Stimulated activated CD8-positive, alpha-beta memory T cell treated with anti-CD3 and anti-CD28 coated beads, Interleukin-15, amount 100 ng/mL, for 1 hour (primary cell): ENCODE measurements around the gene FAM89A.

ENCODE experiments used
- DNase-seq: peaks from one replicate; pipeline ENCODE4 v3.0.0-alpha.2; 2020; ENCODE audit warnings: low read depth

FAM89A gene

GRCh38 chr1:231040019-231040799 is at the start of gene FAM89A:
Gene FAM89A (minus strand): TSS chr1:231040254. CDS start chr1:231040211, 43 bp downstream.
- peak; percentile 56 for DNase-seq

DNA sequence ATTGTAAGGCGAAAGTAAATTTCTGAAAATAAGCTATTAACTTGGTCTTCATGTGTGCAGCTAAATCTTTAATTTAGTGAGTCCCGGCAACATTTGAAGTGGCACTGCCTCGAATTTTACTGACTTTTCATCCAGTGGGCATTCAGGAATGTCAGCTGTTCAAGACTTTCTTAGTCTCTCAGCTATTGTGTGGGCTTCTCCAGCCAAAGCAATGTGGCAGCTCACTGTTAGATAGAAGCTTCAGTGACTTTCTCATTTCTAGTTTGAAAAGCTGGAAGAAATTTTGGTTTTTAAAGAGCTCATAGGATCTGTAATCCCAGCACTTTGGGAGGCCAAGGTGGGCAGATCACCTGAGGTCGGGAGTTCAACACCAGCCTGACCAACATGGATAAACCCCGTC is 44.3 kb upstream of the FAM89A start:
- no peak for DNase-seq

GRCh38 chr1:231079163-231079562 is 39.1 kb upstream of the FAM89A start:
- DNase-seq = no peak

DNA sequence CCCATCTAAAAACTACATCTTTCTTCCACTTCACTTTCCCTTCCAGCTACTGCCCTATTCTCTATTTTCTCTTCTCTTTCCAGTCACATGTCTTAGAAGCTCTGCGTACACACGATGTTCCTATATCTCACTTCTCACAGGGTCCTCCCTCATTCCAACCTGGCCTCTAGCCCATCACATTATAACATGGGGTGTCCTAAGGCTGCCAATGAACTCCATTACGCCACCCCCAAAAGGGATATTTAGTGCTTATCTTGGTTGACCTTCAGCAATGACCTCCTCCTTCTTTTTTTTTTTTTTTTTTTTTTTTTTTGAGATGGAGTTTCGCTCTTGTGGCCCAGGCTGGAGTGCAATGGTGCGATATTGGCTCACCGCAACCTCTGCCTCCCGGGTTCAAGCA is 38.2 kb upstream of the FAM89A start:
- no peak for DNase-seq

DNA sequence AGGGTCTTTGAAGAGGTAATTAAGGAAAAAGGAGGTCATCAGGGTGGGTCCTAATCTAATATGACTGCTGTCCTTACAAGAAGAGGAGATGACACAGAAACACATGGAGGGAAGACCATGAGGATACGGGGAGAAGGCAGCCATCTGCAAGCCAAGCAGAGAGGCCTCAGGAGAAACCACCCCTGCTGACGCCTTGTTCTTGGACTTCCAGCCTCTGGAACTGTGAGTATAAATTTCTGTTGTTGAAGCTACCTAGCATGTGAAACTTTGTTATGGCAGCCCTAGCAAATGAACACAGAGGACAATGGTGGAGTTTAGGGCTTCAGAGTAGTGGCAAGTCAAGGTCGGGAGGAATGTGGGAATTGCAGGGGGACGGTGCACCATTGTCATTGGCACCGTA is 36.7 kb upstream of the FAM89A start:
- DNase-seq = no peak

DNA sequence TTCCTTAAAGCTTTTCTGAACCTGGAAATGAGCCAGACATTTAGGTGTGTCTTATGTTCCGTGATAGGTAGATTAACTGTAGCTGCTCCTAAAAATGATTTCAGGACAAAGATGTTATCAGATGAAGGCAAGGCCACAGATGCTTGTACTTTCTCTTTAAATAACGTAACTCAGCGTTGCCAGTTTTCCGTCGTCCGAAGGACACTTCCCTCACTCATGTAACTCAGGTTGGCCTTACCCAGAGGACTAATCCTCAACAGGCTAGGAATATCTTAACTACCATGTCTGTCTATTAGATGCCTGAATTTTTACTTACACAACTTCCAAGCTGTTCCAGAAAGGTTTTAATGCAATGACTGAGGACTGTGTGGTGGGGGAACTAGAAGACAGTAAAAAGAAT is 35.4 kb upstream of the FAM89A start:
- no peak for DNase-seq

DNA sequence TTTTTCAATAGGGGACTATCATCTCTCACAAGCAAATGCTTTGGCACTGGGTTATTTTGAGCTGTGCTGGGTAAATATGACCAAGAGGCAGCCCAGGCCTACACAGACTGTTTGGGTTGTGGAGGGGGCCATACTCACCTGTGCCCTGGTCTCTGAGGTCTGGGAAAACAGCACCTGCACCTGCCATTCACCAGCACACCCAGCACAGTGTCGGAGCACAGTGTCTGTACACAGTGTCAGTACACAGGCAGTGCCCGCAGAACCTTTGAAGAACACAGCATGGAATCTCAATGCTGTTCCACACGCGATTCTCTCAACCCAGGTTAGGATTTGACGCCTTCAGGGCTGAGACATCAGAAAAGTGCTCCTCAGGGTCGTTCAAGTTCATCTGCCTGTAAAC is 35.0 kb upstream of the FAM89A start:
- no peak for DNase-seq

DNA sequence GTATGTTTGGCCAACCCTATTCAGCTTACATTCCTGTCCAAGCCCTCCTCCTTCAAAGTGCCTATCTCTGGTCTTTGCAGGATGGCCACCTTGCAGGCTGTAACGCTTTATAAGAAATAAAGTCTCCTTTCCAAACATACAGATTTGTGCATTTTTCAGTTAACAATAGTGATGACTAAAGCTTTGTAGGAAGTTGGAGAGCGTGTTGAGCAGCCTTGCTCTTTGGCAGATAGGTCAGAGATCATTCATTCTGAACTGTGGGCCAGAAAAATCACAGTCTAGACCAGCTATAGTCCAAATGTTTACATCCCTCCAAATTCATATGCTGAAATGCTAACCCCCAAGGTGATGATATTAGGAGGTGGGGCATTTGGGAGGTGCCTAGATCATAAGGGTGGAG is 34.0 kb upstream of the FAM89A start:
- DNase-seq = no peak

DNA sequence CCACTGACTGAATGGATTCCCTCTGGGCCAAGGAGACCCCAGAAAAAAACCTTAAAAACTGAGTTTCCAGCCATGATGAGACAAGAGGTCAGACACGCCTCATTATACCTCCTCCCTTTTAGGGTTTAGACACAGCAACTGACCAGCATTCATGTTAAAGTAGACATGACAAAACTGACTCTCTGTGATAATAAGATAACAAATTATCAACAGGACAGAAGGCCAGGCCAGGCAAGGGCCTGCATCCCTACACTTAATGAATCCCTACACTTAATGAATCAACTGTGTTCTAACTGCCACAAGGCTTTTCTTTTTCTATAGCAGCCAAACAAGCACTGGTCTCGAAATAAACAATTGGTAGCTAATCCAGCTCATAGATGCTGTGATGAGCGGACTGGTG is 33.3 kb upstream of the FAM89A start:
- no peak for DNase-seq

- no peak for DNase-seq
Measured at GRCh38 chr1:231072502-231073094, 32.5 kb upstream of the FAM89A start.

DNA sequence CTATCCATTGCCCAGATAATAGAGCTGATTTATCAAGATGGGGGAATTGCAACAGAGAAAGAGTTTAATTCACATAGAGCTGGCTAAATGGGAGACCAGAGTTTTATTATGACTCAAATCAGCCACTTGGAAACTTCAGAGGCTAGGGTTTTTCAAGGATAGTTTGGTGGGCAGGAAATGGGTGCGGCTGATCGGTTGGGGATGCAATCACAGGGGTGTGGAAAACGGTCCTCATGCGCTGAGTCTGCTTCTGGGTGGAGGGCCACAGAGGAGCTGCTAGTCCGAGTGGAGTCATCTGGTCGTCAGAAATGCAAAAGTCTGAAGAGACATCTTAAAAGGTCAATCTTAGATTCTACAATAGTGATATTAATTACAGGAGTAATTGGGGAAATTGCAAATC is 32.0 kb upstream of the FAM89A start:
- DNase-seq = no peak

DNA sequence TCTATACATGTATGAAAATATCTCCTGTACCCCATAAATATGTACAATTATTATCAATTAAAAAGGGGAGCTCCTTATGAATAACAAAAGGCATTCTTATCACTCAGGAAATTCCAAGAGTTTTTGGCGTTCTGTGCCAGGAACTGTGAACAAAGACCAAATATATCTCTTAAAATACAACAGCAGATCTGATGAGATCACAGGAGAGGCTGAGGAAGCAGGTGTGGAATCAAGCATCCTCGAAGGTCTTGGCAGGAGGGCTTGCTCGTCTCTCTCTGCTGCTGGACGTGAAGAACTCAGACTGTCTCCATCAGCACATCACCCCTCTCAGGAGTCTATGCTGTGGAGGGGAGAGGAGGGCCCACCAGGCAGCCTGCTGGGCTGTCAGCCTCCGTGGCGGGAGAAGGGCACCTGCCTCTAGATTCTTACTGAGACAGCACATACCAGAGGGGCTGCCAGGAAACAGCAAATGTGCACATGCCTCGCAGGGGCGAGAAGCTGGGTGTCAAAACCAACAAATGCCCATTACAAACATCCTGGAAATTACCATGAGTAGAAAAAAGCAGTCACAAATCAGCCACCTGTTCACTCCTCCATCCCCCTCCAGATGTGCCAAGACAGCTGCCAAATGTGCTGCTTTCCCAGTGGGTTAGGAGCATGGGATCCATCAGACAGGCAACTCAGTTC is 30.8 kb upstream of the FAM89A start:
- no peak for DNase-seq

- no peak for DNase-seq
Measured at GRCh38 chr1:231069333-231069732, 29.3 kb upstream of the FAM89A start.

DNA sequence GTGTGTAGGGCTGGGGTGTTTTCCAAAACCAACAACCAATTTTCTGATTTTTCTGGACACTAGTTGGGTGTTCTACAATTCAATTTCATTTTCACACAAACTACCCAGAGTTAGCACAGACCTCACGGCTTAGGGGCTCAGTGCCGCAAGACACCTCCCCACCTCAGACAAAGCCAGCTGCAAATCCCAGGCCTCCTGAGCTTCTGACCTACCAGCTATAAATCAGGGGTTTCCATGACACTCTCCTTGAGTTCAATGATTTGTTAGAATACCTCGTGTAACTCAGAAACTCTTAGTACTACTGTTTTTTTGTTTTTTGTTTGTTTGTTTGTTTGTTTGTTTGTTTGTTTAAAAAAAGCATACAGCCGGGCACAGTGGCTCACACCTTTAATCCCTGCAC is 28.7 kb upstream of the FAM89A start:
- DNase-seq = no peak

DNA sequence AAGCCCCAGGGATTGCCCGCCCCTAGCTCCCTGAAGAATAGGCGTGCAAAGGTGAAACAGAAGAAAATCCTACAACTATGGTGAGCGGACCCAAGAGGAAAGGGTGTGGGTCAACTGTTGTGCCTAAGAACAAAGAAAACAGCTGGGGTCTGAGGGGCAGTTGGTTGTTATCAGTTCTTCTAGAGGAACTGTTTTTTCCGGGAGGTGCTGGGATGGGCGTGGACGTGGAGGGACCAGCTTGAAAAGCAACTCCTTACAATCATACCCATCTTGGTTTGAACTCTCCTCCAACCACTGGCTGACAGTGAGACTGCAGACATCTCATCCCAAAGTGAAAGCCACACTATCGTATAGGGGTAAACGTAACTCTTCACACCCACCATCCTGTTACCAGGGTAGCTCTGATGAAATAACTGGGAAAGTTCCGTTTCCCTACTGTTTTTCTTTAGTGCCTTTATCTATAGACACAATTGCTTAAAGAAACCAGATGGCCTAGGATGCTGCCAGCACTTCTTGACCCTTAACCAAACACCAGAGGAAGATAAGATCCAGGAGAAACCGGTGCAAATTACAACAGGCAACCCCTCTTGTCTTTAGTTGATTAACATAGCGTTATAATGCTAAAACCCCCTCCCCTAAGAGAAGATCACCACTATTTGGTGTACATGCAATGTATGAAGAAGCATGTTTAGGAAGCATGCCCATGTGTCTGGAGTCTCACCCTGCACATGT is 25.6 kb upstream of the FAM89A start:
- DNase-seq = no peak

DNA sequence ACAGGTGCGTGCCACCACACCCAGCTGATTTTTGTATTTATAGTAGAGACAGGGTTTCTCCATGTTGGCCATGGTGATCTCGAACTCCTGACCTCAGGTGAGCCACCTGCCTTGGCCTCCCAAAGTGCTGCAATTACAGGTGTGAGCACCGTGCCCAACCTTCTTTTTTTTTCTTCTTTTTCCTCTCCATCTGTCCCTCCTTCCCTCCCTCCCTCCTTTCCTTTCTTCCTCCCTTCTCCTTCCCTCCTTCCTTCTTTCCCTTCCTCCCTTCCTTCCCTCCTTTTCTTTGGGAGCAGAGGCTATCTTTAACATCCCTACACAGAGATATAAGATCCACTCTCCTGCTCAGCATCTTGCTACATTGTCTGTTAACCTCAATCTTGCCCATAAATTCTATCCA is 24.4 kb upstream of the FAM89A start:
- no peak for DNase-seq

GRCh38 chr1:231063331-231063730 is 23.3 kb upstream of the FAM89A start:
- DNase-seq = no peak

DNA sequence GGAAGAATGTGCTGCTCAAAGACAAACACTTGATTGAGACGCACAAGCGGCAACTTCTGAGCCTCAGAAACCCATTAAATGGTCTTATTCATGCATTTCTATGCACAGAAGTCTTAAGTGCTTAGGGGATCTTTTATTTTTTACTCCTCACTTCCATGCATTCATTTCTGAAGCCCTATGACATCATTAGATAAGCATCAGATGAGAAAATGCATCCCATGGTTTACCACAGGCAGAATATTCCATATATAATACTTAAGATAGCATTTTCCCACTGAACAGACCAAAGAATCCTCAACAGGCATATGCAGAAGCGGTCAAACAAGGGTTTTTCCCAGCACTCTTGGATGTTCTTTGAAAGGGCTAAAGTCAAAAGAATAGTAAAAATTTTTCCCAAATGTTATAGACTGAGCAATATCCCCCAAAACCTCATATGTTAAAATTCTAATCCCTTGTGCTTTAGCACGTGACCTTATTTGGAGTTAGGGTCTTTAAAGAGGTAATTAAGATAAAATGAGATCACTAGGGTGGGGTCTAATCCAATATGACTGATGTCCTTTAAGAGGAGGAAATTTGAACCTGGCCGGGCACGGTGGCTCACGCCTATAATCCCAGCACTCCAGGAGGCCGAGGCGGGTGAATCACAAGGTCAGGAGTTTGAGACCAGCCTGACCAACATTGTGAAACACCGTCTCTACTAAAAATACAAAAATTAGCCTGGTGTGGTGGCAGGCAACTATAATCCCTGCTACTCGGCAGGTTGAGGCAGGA is 22.6 kb upstream of the FAM89A start:
- DNase-seq = no peak

DNA sequence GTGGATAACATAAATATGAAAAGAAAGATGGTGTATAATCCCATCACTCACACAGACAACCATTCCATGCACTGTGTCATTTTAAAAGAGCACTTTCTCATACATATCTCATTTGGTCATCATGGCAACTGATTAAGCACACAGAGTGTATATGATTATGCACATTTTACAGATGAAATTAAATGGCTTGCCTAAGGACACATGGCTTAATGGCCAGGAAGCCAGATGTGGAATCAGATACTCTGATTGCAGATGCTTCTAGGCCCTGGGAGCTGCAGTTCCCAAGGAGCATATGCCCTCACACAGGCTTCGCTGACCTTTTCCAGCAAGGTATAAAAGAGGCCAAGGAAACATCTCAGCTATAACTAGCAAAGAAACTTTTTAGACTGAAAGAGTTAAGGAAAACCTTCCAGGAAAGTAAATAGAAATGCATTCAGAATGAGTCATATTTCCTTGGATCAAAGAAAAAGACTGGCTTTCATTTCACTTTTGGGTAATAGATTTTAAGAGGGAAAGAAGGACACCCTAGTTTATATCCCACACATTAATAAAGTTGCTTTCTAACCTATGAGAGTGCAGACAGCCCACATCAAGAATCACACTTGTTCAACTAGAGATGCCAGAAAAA is 19.6 kb upstream of the FAM89A start:
- DNase-seq = no peak

GRCh38 chr1:231058416-231059109 is 18.5 kb upstream of the FAM89A start:
- DNase-seq = no peak

DNA sequence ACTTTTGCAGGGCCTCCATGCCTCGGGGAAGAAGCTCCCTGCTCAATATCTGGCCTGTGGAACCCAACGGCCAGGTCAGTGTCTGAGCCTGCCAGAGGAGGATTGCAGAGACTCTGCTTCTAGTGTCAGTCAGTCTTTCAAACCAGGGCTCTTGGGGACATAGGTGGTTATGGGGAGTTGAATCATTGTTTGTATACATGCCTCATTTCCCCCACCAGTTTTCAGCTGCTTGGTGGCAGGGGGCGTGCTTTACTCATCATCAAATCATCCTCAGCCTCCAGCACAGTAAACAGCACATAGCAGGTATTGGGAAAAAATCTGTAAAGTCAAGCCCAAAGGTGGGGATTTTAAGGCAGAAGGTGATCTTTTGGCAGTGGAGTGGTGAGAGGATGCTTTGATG is 17.4 kb upstream of the FAM89A start:
- no peak for DNase-seq
